DMS 273 (cell line): ENCODE measurements around the gene SUMF1.
A peak's percentile ranks its signal among the peaks of the same experiment; 100 is the strongest.
"Not testable (repeated sequence)": the region's sequence is repeated elsewhere in the genome, so short reads cannot be mapped to it uniquely, and the experiment has no call there.

Experiments
- DNase-seq: peaks from one replicate; lab custom pipeline; 2025; ENCODE audit not compliant: unreplicated experiment; lab: John Stamatoyannopoulos, UW

SUMF1 gene

GRCh38 chr3:4462369-4463040 lies 4.6 kb downstream of the SUMF1 start:
- DNase-seq: no peak

- no peak for DNase-seq
Measured at GRCh38 chr3:4461468-4462090, 5.5 kb downstream of the SUMF1 start.

- no peak for DNase-seq
Measured at GRCh38 chr3:4460334-4460733, 6.7 kb downstream of the SUMF1 start.

GRCh38 chr3:4458961-4459360 lies 8.1 kb downstream of the SUMF1 start:
- no peak for DNase-seq

GRCh38 chr3:4456780-4457179 lies 10.3 kb downstream of the SUMF1 start:
- not testable (repeated sequence) for DNase-seq

- no peak for DNase-seq
Measured at GRCh38 chr3:4454142-4454541, 12.9 kb downstream of the SUMF1 start.

GRCh38 chr3:4449043-4449805 lies 17.8 kb downstream of the SUMF1 start:
- no peak for DNase-seq

GRCh38 chr3:4448187-4448586 lies 18.9 kb downstream of the SUMF1 start:
- no peak for DNase-seq

GRCh38 chr3:4447295-4447999 lies 19.6 kb downstream of the SUMF1 start:
- DNase-seq: no peak

GRCh38 chr3:4440951-4441350 lies 26.1 kb downstream of the SUMF1 start:
- no peak for DNase-seq

- DNase-seq: no peak
Measured at GRCh38 chr3:4438296-4438695, 28.8 kb downstream of the SUMF1 start.

GRCh38 chr3:4432259-4432658 lies 34.8 kb downstream of the SUMF1 start:
- DNase-seq: no peak

- DNase-seq: no peak
Measured at GRCh38 chr3:4429648-4430350, 37.3 kb downstream of the SUMF1 start.

GRCh38 chr3:4426782-4427344 lies 40.2 kb downstream of the SUMF1 start:
- peak; percentile 40 for DNase-seq

- no peak for DNase-seq
Measured at GRCh38 chr3:4426261-4426781, 40.7 kb downstream of the SUMF1 start.

- DNase-seq: no peak
Measured at GRCh38 chr3:4425707-4426106, 41.4 kb downstream of the SUMF1 start.

- DNase-seq: no peak
Measured at GRCh38 chr3:4425055-4425454, 42.0 kb downstream of the SUMF1 start.

GRCh38 chr3:4421121-4421520 lies 45.9 kb downstream of the SUMF1 start:
- DNase-seq: no peak

GRCh38 chr3:4419920-4420319 lies 47.1 kb downstream of the SUMF1 start:
- no peak for DNase-seq

- DNase-seq: no peak
Measured at GRCh38 chr3:4419386-4419785, 47.7 kb downstream of the SUMF1 start.
